PC-9 (cell line): ENCODE data around the gene STAC. TPM values are rescaled to one million over a fixed set of nuclear protein-coding genes. Genes with fewer than 3 reads are reported as not detected.

Experiments used
- BruUV-seq: library from RNA; stranded (reverse); fragments of 400-500 nt; replicated peaks from 2 replicates; lab custom pipeline; 2021; lab: Mats Ljungman, UMichigan
- CTCF ChIA-PET: fragments of 300-600 bp; sonication (Branson Sonifier 250); formaldehyde crosslinking; loops from one replicate; lab custom pipeline; 2022; ENCODE audit warnings: antibody characterized with exemption; lab: Charles Lee
- POLR2A ChIA-PET: fragments of 300-600 bp; sonication (Branson Sonifier 250); formaldehyde crosslinking; loops from one replicate; lab custom pipeline; 2022; ENCODE audit warnings: antibody characterized with exemption; ENCODE audit not compliant: unreplicated experiment; lab: Charles Lee
- DNase-seq, 2 experiments: peaks; one replicate each; pipeline versions ENCODE4 v3.0.0 to v3.0.0-alpha.2; 2015 to 2022; ENCODE audit warnings: mixed read lengths in 1 of 2
- H2AFZ ChIP-seq: fragments of 200-600 bp; sonication (generic); 2 replicates; pipeline ENCODE4 v1.8.1; 2017; ENCODE audit warnings: antibody characterized with exemption
- H3F3A ChIP-seq: fragments of 200-600 bp; sonication (generic); 2 replicates; pipeline ENCODE4 v1.8.1; 2017; ENCODE audit warnings: antibody characterized with exemption, mild to moderate bottlenecking, low read depth; ENCODE audit not compliant: insufficient read depth
- H3K27ac ChIP-seq: fragments of 200-600 bp; sonication (generic); 2 replicates; pipeline ENCODE4 v1.6.1; 2016; ENCODE audit warnings: mixed run types
- H3K27me3 ChIP-seq: fragments of 200-600 bp; sonication (generic); 2 replicates; pipeline ENCODE4 v1.6.1; 2016; ENCODE audit warnings: low read depth, mixed run types; ENCODE audit not compliant: insufficient read depth
- H3K36me3 ChIP-seq: fragments of 200-600 bp; sonication (generic); 2 replicates; pipeline ENCODE4 v1.6.1; 2016; ENCODE audit warnings: low read depth, mixed run types
- H3K4me1 ChIP-seq: fragments of 200-600 bp; sonication (generic); replicated peaks from 2 replicates; pipeline ENCODE4 v1.6.1; 2016; ENCODE audit warnings: mixed run types; ENCODE audit not compliant: insufficient read depth
- H3K4me2 ChIP-seq: fragments of 200-600 bp; sonication (generic); 2 replicates; pipeline ENCODE4 v1.6.1; 2017; ENCODE audit warnings: mixed run types
- H3K4me3 ChIP-seq: fragments of 200-600 bp; sonication (generic); 2 replicates; pipeline ENCODE4 v1.6.1; 2016; ENCODE audit warnings: mixed run types
- H3K79me2 ChIP-seq: fragments of 200-600 bp; sonication (generic); 2 replicates; pipeline ENCODE4 v1.6.1; 2017; ENCODE audit warnings: low read depth, mixed run types
- H3K9me2 ChIP-seq: fragments of 200-600 bp; sonication (generic); 2 replicates; pipeline ENCODE4 v1.8.1; 2017; ENCODE audit warnings: mild to moderate bottlenecking; ENCODE audit not compliant: insufficient read depth
- H3K9me3 ChIP-seq: fragments of 200-600 bp; sonication (generic); 2 replicates; pipeline ENCODE4 v1.8.1; 2016; ENCODE audit warnings: low read depth; ENCODE audit not compliant: insufficient read depth
- H4K20me1 ChIP-seq: fragments of 200-600 bp; sonication (generic); 2 replicates; pipeline ENCODE4 v1.8.1; 2017; ENCODE audit not compliant: insufficient read depth
- EZH2 ChIP-seq: fragments of 200-600 bp; sonication (generic); IDR thresholded peaks from 2 replicates; pipeline ENCODE4 v1.8.0; 2017; ENCODE audit warnings: antibody characterized with exemption, low read depth
- intact Hi-C: fragments of 100-400 bp; cut with micrococcal nuclease; formaldehyde crosslinking; loops from one replicate; pipeline ENCODE4 v1.10.0; 2022; ENCODE audit not compliant: unreplicated experiment
- total RNA-seq: library from RNA; stranded (reverse); gene quantifications from 2 replicates; pipeline ENCODE4 v1.2.3, GENCODE V29; 2021
- TF ChIP-seq, protein P1 (sequence below): fragments of 200-600 bp; sonication (generic); conservative IDR thresholded peaks from 2 replicates; pipeline ENCODE4 v1.6.1; 2017; ENCODE audit warnings: mixed run types, antibody characterized with exemption, mild to moderate bottlenecking, moderate library complexity

STAC gene
- total RNA-seq, 1 experiment from 2014 or later = 17.6 TPM

DNA sequence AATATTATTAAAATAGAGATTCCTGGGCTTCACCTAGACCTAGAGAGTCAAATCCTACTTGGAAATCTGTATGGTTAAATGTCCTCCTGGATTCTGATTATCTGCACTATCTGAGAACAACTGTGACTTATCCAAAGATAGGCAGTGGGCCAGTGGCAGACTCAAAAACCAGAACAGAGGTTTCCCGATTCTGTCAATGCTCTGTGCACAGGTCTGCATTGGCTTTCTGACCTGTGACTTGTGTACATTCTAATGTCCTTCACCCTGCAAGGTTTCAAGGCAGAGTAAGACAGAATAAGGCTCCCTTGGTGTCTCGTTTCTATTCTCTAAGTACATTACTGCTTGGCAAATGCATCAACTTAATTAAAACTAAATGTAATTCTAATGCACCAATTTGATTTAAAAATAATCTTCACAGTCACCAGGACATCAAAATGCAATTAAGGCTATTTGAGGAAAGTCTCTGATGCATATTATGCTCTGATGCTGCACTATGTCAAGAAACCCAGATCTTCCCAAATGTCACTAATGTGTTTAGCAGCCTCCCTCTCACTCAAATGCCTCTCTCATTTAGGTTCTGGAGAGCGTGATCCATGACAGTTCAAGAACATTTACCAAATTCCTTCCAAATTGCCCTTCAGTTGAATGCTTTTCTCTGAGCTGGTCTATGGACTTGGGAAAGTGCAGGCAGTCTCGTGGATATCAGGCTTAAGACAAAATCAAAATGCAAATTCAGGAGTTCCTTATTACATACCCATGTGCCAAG is 140.1 kb downstream of the STAC start:
- Histone ChIP-seq H2AFZ (no peak overlapping the region), H3K4me2 (no peak overlapping the region), H3K4me1 (peaks cover 9% of the 10 kb centered on the region), H3F3A (peaks cover 7% of the 10 kb centered on the region), H3K79me2 (no peaks in the 10 kb centered on the region), H3K27ac (no peak overlapping the region), H3K36me3 (no peaks in the 10 kb centered on the region), H3K9me2 (no peaks in the 10 kb centered on the region), H3K9me3 (no peaks in the 10 kb centered on the region), H3K4me3 (no peak overlapping the region), H3K27me3 (no peaks in the 10 kb centered on the region), H4K20me1 (no peaks in the 10 kb centered on the region)
- TF ChIP-seq, protein P1, sequence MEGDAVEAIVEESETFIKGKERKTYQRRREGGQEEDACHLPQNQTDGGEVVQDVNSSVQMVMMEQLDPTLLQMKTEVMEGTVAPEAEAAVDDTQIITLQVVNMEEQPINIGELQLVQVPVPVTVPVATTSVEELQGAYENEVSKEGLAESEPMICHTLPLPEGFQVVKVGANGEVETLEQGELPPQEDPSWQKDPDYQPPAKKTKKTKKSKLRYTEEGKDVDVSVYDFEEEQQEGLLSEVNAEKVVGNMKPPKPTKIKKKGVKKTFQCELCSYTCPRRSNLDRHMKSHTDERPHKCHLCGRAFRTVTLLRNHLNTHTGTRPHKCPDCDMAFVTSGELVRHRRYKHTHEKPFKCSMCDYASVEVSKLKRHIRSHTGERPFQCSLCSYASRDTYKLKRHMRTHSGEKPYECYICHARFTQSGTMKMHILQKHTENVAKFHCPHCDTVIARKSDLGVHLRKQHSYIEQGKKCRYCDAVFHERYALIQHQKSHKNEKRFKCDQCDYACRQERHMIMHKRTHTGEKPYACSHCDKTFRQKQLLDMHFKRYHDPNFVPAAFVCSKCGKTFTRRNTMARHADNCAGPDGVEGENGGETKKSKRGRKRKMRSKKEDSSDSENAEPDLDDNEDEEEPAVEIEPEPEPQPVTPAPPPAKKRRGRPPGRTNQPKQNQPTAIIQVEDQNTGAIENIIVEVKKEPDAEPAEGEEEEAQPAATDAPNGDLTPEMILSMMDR = no peak
- ChIA-PET CTCF (no interaction called here), POLR2A (no interaction called here)
- DNase-seq = no peak
- intact Hi-C loops = loop anchor here (10.0 kb wide), 1 partner anchor 156 kb away; no protein-coding TSS in a partner anchor
- no TSS peak for BruUV-seq

DNA sequence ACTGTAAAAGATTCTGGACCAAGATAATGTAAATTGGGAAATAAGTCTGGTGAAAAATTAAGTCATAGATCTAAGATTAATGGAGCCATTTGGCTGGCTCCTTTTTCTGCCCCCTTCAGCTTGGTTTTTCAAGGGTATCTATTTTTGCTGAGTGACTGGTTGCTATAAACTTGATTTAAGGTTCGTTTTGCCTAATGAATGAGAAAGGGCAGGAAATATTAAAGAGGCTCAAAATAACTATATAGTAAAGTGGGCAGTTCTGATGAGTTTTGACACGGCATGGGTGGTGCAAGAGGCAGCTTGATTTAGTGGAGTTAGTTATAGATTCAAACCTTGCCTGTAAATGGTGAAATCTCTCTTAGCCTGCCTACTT is 140.7 kb downstream of the STAC start:
- no peak overlapping the region for H3K4me3 ChIP-seq
- POLR2A ChIA-PET = no interaction called here
- peaks cover 11% of the 10 kb centered on the region for H3F3A ChIP-seq
- H3K9me2 ChIP-seq = no peaks in the 10 kb centered on the region
- peaks cover 15% of the 10 kb centered on the region for H3K4me1 ChIP-seq
- H3K27me3 ChIP-seq = no peaks in the 10 kb centered on the region
- TF ChIP-seq EZH2 = no peak
- TF ChIP-seq, protein P1 = no peak
- no TSS peak for BruUV-seq
- H3K9me3 ChIP-seq = no peaks in the 10 kb centered on the region
- H4K20me1 ChIP-seq = no peaks in the 10 kb centered on the region
- H3K79me2 ChIP-seq = no peaks in the 10 kb centered on the region
- CTCF ChIA-PET = no interaction called here
- no peaks in the 10 kb centered on the region for H3K36me3 ChIP-seq
- DNase-seq = no peak
- no peak overlapping the region for H3K4me2 ChIP-seq
- H2AFZ ChIP-seq = no peak overlapping the region
- intact Hi-C loops = loop anchor here (10.0 kb wide), 1 partner anchor 156 kb away; no protein-coding TSS in a partner anchor
- no peak overlapping the region for H3K27ac ChIP-seq

DNA sequence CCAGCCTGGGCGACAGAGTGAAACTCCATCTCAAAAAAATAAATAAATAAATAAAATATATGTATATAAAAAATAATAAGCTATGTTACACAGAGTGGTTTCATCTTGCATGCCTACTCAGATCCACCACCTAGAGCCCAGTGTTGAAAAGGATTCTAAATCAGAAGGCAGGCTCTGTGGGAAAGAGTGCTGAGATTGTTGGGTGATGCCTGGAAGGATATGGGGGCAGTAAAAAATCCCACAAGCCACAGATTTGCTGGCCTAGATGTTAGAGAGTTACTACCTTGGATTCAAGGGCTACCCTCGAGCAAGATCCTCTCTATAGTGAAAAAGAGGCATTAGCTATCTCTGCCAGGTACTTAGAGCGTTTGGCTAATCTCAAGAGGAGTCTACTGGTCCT is 144.3 kb downstream of the STAC start:
- CTCF ChIA-PET = no interaction called here
- intact Hi-C loops = loop anchor here (10.0 kb wide), 1 partner anchor 160 kb away; no protein-coding TSS in a partner anchor

More for the DNA sequence above, 144.3 kb downstream of the STAC start:
- Histone ChIP-seq H3K27me3 (no peaks in the 10 kb centered on the region), H3K9me3 (no peaks in the 10 kb centered on the region), H3K27ac (peak overlapping the region; percentile 87), H3K4me3 (no peak overlapping the region), H3K36me3 (no peaks in the 10 kb centered on the region), H3K4me1 (peaks cover 16% of the 10 kb centered on the region), H3K9me2 (no peaks in the 10 kb centered on the region), H3K79me2 (no peaks in the 10 kb centered on the region), H3F3A (peaks cover 11% of the 10 kb centered on the region), H3K4me2 (no peak overlapping the region), H4K20me1 (no peaks in the 10 kb centered on the region), H2AFZ (no peak overlapping the region)
- no TSS peak for BruUV-seq
- DNase-seq = no peak
- TF ChIP-seq EZH2 = no peak
- TF ChIP-seq, protein P1 = no peak
- POLR2A ChIA-PET = no interaction called here
